CD4-positive, alpha-beta T cell treated with Interleukin-6 at 100 ng/mL for 8 hours (primary cell): Measurements from ENCODE around the gene HSD11B1.
"Not testable (repeated sequence)": the region's sequence is repeated elsewhere in the genome, so short reads cannot be mapped to it uniquely, and the experiment has no call there.

Experiments
- DNase-seq: peaks from one replicate; pipeline ENCODE4 v3.0.0-alpha.2; 2020; ENCODE audit warnings: mixed read lengths, low spot score

HSD11B1 gene

GRCh38 chr1:209691237-209691636 is 13.4 kb upstream of the HSD11B1 start:
- no peak for DNase-seq

DNA sequence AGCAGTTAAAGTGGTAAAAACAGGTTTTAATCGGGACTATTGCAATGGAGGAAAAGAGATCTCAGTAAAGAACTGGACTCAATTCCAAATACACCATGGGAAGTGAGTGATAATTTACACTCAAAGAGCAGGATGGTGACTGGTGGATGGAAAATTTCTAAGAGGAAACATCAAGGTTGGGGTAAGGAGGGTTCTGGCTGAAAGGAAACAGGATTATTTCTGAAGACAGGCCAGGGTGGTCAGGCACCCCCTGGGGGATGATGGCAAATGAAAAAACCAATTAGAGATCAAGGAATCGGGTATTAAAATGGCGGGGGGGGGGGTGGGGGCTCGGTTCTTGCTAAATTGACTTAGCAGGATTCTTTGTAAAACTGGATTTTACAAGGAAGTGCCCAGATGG is 12.3 kb upstream of the HSD11B1 start:
- no peak for DNase-seq

GRCh38 chr1:209692745-209693504 is 11.7 kb upstream of the HSD11B1 start:
- DNase-seq: peak; percentile 73

- DNase-seq: no peak
Measured at GRCh38 chr1:209696673-209697072, 8.0 kb upstream of the HSD11B1 start.

GRCh38 chr1:209697126-209697525 is 7.5 kb upstream of the HSD11B1 start:
- no peak for DNase-seq

DNA sequence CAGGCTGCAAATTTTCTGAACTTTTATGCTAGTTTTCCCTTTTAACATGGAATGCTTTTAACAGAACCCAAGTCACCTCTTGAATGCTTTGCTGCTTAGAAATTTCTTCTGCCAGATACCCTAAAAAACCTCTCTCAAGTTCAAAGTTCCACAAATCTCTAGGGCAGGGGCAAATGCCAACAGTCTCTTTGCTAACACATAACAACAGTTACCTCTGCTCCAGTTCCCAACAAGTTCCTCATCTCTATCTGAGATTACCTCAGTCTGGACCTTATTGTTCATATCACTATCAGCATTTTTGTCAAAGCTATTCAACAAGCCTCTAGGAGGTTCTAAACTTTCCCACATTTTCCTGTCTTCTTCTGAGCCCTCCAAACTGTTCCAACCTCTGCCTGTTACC is 4.0 kb upstream of the HSD11B1 start:
- not testable (repeated sequence) for DNase-seq

DNA sequence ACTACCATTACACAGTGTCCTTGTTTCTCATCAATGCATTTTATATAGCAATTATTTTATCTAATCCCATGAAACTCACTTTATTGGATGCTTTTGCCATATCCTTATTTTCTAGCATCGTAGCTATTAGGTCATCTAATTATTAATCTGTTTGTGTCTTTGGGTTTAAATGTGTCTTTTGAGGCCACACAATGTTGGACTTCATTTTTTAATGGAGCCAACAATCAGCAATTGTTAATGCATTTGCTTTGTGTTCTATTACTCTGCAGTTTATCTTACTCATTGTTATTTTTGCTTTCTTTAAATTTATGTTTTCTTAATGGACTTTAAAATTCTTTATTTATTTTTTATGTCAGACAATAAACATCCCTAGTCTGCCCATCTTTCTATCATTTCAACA is 1.8 kb upstream of the HSD11B1 start:
- no peak for DNase-seq

- DNase-seq: no peak
Measured at GRCh38 chr1:209703834-209704504, 677 bp upstream of the HSD11B1 start.

GRCh38 chr1:209705033-209705598 is 470 bp downstream of the HSD11B1 start:
- no peak for DNase-seq

- no peak for DNase-seq
Measured at GRCh38 chr1:209706622-209707021, 2.0 kb downstream of the HSD11B1 start.

DNA sequence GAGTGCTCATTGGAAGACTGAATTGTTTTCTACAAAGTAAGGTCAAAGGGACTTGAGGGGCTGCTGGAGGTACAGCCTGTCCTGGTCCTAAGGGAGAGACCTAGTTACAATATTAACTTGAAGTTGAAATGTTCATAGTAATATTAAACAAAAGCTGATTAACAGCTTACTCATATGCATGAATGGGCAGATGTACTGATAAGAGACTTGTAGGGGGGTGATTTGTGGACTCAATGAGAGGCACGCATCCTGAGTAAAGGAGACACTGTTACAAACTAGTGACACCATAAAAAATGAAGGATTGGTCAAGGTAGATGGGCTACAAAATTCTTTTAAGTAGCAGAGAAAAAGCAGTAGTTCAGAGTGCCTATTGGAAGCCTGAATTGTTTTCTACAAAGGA is 2.7 kb downstream of the HSD11B1 start:
- DNase-seq: no peak

DNA sequence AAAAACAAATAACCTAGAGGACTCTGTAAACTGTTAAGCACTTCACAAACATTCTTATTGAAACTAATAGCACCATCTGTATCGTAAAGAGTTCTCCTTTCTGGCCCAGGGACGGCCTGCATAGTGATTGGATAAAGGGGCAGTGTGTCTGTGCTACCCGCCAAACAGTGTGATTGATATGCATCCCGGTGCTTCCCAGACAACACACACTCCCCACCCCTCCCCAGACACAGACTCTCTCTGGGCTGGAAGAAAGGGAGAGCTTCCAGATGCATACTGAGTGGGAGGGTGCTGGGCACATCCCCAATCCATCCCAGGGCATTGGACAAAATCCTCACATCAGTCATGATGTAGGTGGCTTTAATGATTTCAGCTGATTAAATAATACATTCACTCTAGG is 3.7 kb downstream of the HSD11B1 start:
- no peak for DNase-seq

DNA sequence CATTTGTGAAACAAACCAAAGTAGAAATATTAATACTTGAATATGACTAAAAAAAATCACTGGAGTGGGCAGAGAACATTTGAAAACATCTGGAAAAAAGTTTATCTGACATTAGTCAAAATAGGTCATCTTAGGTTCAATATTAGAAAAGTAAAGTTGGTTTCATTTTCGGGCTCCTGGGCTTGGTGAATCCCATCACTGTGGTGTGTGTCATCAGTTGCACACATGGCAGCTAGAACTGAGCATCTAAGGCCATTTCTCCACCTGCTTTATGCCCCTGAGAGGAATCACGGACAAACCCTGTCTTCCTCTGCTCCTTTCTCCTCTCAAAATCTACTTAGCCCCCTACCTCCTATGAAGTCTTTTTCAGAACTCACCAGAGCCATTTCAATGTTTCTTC is 5.4 kb downstream of the HSD11B1 start:
- DNase-seq: peak; percentile 3

GRCh38 chr1:209710847-209711246 is 6.2 kb downstream of the HSD11B1 start:
- no peak for DNase-seq

DNA sequence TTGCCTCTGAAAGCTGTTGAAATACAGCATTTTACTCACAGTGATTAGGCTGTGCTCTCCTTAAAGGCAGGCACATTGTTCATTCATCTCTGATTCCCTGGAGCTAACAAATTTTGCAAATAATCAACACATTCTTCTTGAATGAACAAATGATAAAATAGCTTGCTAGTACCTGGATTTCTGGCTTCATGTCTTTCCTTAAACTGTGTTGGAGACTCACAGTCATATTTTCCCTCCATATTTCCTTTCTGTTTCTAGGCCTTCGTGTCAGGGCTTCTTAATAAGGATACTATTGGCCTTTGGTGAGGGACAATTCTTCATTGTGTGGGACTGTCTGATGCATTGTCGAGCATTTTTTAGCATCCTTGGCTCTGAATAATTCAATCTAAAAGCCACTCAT is 9.7 kb downstream of the HSD11B1 start:
- DNase-seq: no peak

DNA sequence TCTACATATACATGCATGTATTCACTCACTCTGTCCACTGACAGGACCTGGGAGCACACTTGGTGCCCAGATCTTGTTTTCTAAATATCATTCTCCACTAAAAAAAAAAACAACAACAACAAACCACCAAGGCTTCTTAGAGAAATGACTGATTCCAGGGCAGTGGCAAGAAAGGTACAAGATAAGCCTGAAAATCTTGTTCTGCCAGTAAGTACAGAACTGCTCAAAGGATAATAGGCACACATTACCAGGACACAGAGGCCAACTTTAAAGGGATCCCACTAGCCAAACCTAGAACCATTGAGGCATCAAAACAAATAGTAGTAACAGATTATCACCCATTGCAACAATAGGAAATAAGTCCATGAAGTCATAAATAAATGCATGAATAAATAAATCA is 10.7 kb downstream of the HSD11B1 start:
- no peak for DNase-seq

- no peak for DNase-seq
Measured at GRCh38 chr1:209717818-209718217, 13.2 kb downstream of the HSD11B1 start.

GRCh38 chr1:209720326-209720725 is 15.7 kb downstream of the HSD11B1 start:
- no peak for DNase-seq

DNA sequence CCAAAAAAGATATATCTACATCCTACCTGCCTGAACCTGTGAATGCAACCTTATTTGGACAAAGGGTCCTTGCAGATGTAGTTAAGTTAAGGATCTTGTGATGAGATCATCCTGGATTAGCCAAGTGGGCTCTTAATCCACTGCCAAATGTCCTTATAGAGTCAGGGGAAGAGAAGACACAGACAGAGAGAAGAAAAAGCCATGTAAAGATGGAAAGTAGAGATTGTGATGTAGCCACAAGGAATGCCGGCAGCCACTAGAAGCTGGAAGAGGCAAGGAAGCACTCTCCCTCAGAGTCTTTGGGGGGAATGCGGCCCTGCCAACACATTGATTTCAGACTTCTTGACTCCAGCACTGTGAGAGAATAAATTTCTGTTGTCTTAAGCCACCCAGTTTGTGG is 16.2 kb downstream of the HSD11B1 start:
- DNase-seq: no peak

DNA sequence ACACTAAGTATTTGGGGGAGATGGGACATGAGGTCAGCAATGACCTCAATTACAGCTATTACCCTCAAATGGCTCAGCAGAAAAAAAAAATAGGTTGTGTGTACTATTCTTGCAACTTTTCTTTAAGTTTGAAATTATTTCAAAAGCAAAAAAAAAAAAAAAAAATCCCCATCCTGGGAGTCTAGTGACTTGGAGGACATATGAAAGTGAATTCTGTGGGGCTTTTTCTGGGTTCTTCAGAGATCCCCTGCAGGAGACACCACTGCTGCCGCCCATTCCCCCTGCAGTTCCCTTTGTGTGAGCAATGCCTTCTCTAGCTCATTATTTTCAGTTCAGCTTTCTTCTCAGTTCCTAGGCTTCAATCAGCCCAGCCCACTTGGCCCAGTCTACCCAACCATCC is 16.7 kb downstream of the HSD11B1 start:
- DNase-seq: no peak

- no peak for DNase-seq
Measured at GRCh38 chr1:209723265-209723664, 18.6 kb downstream of the HSD11B1 start.

- DNase-seq: no peak
Measured at GRCh38 chr1:209723756-209724693, 19.4 kb downstream of the HSD11B1 start.
